A549 (cell line): Measurements from ENCODE around the gene CHST11. TPM values are rescaled to one million over a fixed set of nuclear protein-coding genes. Genes with fewer than 3 reads are reported as not detected.

ENCODE experiments used
- ATAC-seq, 2 experiments: fragments of 200-7000 bp in 1 of 2; fragments of >200 bp in 1 of 2; cut with Nextera tagmentation in 1 of 2; cut with Tn5 transposase in 1 of 2; 3 replicates each; pipeline versions ENCODE4 v1.8.0 to v1.9.1; 2018 to 2020; ENCODE audit warnings: mild to moderate bottlenecking in 1 of 2, moderate library complexity in 1 of 2
- CTCF ChIA-PET: fragments of 300-600 bp; sonication (Branson Sonifier 250); formaldehyde crosslinking; extraction: SDS; loops from one replicate; lab custom pipeline; 2021; ENCODE audit warnings: antibody characterized with exemption, inconsistent platforms; lab: Yijun Ruan, JAX
- POLR2A ChIA-PET: fragments of 350-600 bp; formaldehyde crosslinking; extraction: SDS; loops from one replicate; lab custom pipeline; 2021; ENCODE audit warnings: antibody characterized with exemption, inconsistent platforms; lab: Yijun Ruan, JAX
- DNase-seq, 2 experiments: peaks; one replicate each; pipeline versions ENCODE4 v3.0.0 to v3.0.0-alpha.2; 2011 to 2016; ENCODE audit warnings: low read depth in 1 of 2, low spot score in 1 of 2
- FAIRE-seq: peaks from 2 replicates; lab custom pipeline; 2011; peaks lifted over from hg19 to GRCh38; lab: Jason Lieb, UNC
- H3K27ac ChIP-seq, 2 experiments: fragments of >200 bp; sonication (Bioruptor Twin); formaldehyde crosslinking; 3 replicates each; pipeline ENCODE4 v1.5.1; 2016 to 2017
- H3K4me1 ChIP-seq: fragments of >200 bp; sonication (Bioruptor Twin); formaldehyde crosslinking; 3 replicates; pipeline ENCODE4 v1.6.1; 2016
- H3K4me2 ChIP-seq: fragments of >200 bp; sonication (Bioruptor Twin); formaldehyde crosslinking; 3 replicates; pipeline ENCODE4 v1.6.1; 2016
- H3K4me3 ChIP-seq: fragments of >200 bp; sonication (Bioruptor Twin); formaldehyde crosslinking; 3 replicates; pipeline ENCODE4 v1.5.1; 2016
- H3K9me3 ChIP-seq: fragments of >200 bp; sonication (Bioruptor Twin); formaldehyde crosslinking; 3 replicates; pipeline ENCODE4 v1.6.1; 2016
- BHLHE40 ChIP-seq: IDR thresholded peaks from 2 replicates; pipeline ENCODE4 v1.6.1; 2012; ENCODE audit warnings: low read depth, low read length, inconsistent platforms
- CBX8 ChIP-seq: fragments of 200-600 bp; sonication (generic); IDR thresholded peaks from 2 replicates; pipeline ENCODE4 v1.6.1; 2016
- CHD2 ChIP-seq: fragments of 150-350 bp; IDR thresholded peaks from 2 replicates; pipeline ENCODE4 v1.6.1; 2014; ENCODE audit warnings: low read length; ENCODE audit not compliant: partially characterized antibody
- EP300 ChIP-seq, 2 experiments: fragments of >200 bp; sonication (Bioruptor Twin); formaldehyde crosslinking; IDR thresholded peaks; 2 replicates in 1 of 2; 3 replicates in 1 of 2; pipeline ENCODE4 v1.6.1; 2016 to 2017
- ESRRA ChIP-seq: fragments of 150-350 bp; IDR thresholded peaks from 2 replicates; pipeline ENCODE4 v1.6.1; 2014; ENCODE audit warnings: mild to moderate bottlenecking, low read length, borderline replicate concordance
- FOSL2 ChIP-seq, 2 experiments: fragments of 450-650 bp in 1 of 2; fragments of >200 bp in 1 of 2; sonication (Bioruptor Twin) in 1 of 2; formaldehyde crosslinking; IDR thresholded peaks; 2 replicates each; pipeline versions ENCODE4 v1.5.0 to v1.6.1; 2016 to 2020; ENCODE audit warnings: mild to moderate bottlenecking in 1 of 2, moderate library complexity in 1 of 2
- GATA3 ChIP-seq: IDR thresholded peaks from 2 replicates; pipeline ENCODE4 v1.6.1; 2012; ENCODE audit warnings: borderline replicate concordance
- HDAC2 ChIP-seq: fragments of 200-600 bp; sonication (generic); IDR thresholded peaks from 2 replicates; pipeline ENCODE4 v1.6.1; 2016
- HOXB13 ChIP-seq: fragments of 250-450 bp; sonication (Bioruptor Pico); IDR thresholded peaks from 2 replicates; pipeline ENCODE4 v1.5.0; 2020; ENCODE audit warnings: low read depth, mild to moderate bottlenecking, moderate library complexity
- NFE2L2 ChIP-seq: fragments of 150-350 bp; conservative IDR thresholded peaks from 2 replicates; pipeline ENCODE4 v1.6.1; 2014; ENCODE audit warnings: low read length
- NR3C1 ChIP-seq: fragments of >200 bp; sonication (Bioruptor Twin); formaldehyde crosslinking; IDR thresholded peaks from 3 replicates; pipeline ENCODE4 v1.6.1; 2017
- PHF8 ChIP-seq: fragments of 200-600 bp; sonication (generic); IDR thresholded peaks from 2 replicates; pipeline ENCODE4 v1.6.1; 2016; ENCODE audit warnings: low read depth, mild to moderate bottlenecking, antibody characterized with exemption, moderate library complexity, borderline replicate concordance
- SREBF2 ChIP-seq: fragments of 450-650 bp; IDR thresholded peaks from 2 replicates; pipeline ENCODE4 v1.6.1; 2014; ENCODE audit warnings: mild to moderate bottlenecking, moderate library complexity
- TP53 ChIP-seq: fragments of 250-450 bp; sonication (Bioruptor Pico); IDR thresholded peaks from 2 replicates; pipeline ENCODE4 v1.5.0; 2021; ENCODE audit warnings: mild to moderate bottlenecking, moderate library complexity
- ZFP36 ChIP-seq: fragments of 450-650 bp; IDR thresholded peaks from 2 replicates; pipeline ENCODE4 v1.6.1; 2014; ENCODE audit warnings: borderline replicate concordance; ENCODE audit not compliant: partially characterized antibody
- ZSCAN20 ChIP-seq: fragments of 250-450 bp; sonication (Bioruptor Pico); IDR thresholded peaks from 2 replicates; pipeline ENCODE4 v1.8.0; 2022; ENCODE audit warnings: mild to moderate bottlenecking, moderate library complexity
- WGBS: methylation state at CpG from one replicate; pipeline ENCODE4 v1.1.6; 2017; ENCODE audit errors: missing lambda C conversion rate; 5-methylcytosine and 5-hydroxymethylcytosine counted together
- polyA plus RNA-seq, 4 experiments: library from polyadenylated mRNA; depleted of rRNA in 3 of 4; stranded (reverse); fragments of >200 nt; fragmentation: RNase III in 1 of 4; extraction: RNeasy Plus Mini Kit Qiagen cat#74134 plus additional on column Dnase treatment in 1 of 4; gene quantifications; 2 replicates in 3 of 4; 3 replicates in 1 of 4; pipeline ENCODE4 v1.2.3, GENCODE V29; 2011 to 2017
- TF ChIP-seq, protein P1 (sequence below): fragments of 200-600 bp; sonication (generic); IDR thresholded peaks from 2 replicates; pipeline ENCODE4 v1.6.1; 2016; ENCODE audit warnings: antibody characterized with exemption, mild to moderate bottlenecking, moderate library complexity
- TF ChIP-seq, protein P2 (sequence below): IDR thresholded peaks from 2 replicates; pipeline ENCODE4 v1.6.1; 2012

The CHST11 gene
- polyA plus RNA-seq, 2 of the 4 experiments (the other 2 are of a cell fraction): 19.2 to 21.8 TPM

DNA sequence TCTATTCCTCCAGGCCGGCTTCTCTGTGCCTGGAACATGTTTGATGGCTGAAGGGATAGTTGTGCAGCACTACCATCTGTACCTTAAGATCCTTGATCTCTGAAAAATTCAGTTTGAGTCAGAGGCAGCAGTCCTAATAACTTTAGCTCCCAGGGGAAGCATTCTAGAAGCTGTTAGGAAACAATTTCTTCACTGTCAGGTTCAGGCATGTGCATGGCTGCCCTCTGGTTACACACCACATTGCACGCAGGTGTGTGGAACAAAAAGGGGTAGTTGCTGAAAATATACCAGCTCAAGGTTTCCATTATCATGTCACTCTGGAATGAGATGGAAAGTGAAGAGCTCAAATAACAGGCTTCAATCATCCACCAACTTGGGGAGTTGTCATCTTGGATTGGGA lies 80.1 kb downstream of the CHST11 start:
- POLR2A ChIA-PET: no interaction called here
- CTCF ChIA-PET: interaction anchor here (1.2 kb wide), 1 partner anchor 34 kb away, joined by 4 read pairs; no protein-coding TSS in a partner anchor
- no peak for ATAC-seq
- no peak overlapping the region for H3K4me3 ChIP-seq
- FAIRE-seq: no peak
- peaks cover 11% of the 10 kb centered on the region; the same call in 2 of the 3 replicates for H3K4me1 ChIP-seq
- H3K4me2 ChIP-seq: no peak overlapping the region
- DNase-seq: no peak
- WGBS: 94% methylated on average over 2 of the region's 2 CpGs
- no peak overlapping the region for H3K27ac ChIP-seq
- TF ChIP-seq ZSCAN20 (no peak), EP300 (IDR thresholded peaks at IDR 0.05) (no peak), TP53 (CRISPR knock-in tag) (no peak), GATA3 (no peak), FOSL2 (IDR thresholded peaks at IDR 0.05) (no peak), FOSL2 (CRISPR knock-in tag; IDR thresholded peaks at IDR 0.05) (no peak), NR3C1 (no peak), CHD2 (no peak), ZFP36 (no peak), HDAC2 (no peak), NFE2L2 (no peak)
- TF ChIP-seq, protein P1, sequence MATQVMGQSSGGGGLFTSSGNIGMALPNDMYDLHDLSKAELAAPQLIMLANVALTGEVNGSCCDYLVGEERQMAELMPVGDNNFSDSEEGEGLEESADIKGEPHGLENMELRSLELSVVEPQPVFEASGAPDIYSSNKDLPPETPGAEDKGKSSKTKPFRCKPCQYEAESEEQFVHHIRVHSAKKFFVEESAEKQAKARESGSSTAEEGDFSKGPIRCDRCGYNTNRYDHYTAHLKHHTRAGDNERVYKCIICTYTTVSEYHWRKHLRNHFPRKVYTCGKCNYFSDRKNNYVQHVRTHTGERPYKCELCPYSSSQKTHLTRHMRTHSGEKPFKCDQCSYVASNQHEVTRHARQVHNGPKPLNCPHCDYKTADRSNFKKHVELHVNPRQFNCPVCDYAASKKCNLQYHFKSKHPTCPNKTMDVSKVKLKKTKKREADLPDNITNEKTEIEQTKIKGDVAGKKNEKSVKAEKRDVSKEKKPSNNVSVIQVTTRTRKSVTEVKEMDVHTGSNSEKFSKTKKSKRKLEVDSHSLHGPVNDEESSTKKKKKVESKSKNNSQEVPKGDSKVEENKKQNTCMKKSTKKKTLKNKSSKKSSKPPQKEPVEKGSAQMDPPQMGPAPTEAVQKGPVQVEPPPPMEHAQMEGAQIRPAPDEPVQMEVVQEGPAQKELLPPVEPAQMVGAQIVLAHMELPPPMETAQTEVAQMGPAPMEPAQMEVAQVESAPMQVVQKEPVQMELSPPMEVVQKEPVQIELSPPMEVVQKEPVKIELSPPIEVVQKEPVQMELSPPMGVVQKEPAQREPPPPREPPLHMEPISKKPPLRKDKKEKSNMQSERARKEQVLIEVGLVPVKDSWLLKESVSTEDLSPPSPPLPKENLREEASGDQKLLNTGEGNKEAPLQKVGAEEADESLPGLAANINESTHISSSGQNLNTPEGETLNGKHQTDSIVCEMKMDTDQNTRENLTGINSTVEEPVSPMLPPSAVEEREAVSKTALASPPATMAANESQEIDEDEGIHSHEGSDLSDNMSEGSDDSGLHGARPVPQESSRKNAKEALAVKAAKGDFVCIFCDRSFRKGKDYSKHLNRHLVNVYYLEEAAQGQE: no peak
- TF ChIP-seq, protein P2, sequence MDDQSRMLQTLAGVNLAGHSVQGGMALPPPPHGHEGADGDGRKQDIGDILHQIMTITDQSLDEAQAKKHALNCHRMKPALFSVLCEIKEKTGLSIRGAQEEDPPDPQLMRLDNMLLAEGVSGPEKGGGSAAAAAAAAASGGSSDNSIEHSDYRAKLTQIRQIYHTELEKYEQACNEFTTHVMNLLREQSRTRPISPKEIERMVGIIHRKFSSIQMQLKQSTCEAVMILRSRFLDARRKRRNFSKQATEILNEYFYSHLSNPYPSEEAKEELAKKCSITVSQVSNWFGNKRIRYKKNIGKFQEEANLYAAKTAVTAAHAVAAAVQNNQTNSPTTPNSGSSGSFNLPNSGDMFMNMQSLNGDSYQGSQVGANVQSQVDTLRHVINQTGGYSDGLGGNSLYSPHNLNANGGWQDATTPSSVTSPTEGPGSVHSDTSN: no peak
- H3K9me3 ChIP-seq: no peaks in the 10 kb centered on the region

DNA sequence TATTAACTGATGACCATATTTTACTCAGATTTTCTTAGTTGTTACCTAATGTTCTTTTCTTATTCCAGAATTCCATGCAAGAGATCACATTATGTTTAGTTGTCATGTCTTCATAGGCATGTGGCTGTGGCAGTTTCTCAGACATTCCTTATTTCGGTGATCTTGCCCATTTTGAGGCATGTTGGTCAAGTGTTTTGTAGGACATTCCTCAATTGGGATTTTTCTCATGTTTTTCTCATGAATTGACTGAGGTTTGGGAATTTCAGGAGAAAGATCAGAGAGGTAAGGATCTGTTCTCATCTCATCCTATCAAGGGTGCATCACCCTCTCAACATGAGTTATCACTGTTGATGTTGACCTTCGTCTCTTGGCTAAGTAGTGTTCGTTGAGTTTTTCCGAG lies 81.3 kb downstream of the CHST11 start:
- 93% methylated on average over 4 of the region's 4 CpGs for WGBS
- no peak for FAIRE-seq

More for the DNA sequence above, 81.3 kb downstream of the CHST11 start:
- POLR2A ChIA-PET: no interaction called here
- CTCF ChIA-PET: no interaction called here
- TF ChIP-seq NR3C1 (no peak), SREBF2 (no peak), HOXB13 (CRISPR knock-in tag) (no peak), ESRRA (no peak), CBX8 (no peak), HDAC2 (no peak), PHF8 (no peak), BHLHE40 (no peak)
- TF ChIP-seq, protein P1: no peak
- Histone ChIP-seq H3K4me2 (no peak overlapping the region), H3K9me3 (no peaks in the 10 kb centered on the region), H3K27ac (no peak overlapping the region), H3K4me1 (peaks cover 11% of the 10 kb centered on the region; the same call in 2 of the 3 replicates), H3K4me3 (no peak overlapping the region)
- DNase-seq (no peak), ATAC-seq (no peak)
